GM10266 (cell line): ENCODE data around the gene PRAC2.

Experiments used
- DNase-seq: peaks from one replicate; pipeline ENCODE4 v3.0.0; 2012; ENCODE audit errors: extremely low spot score
- CTCF ChIP-seq: IDR thresholded peaks from 2 replicates; pipeline ENCODE4 v1.5.1; 2012; ENCODE audit warnings: mild to moderate bottlenecking, low read depth; ENCODE audit not compliant: control insufficient read depth, insufficient read depth; ENCODE audit errors: missing control alignments

Gene PRAC2

DNA sequence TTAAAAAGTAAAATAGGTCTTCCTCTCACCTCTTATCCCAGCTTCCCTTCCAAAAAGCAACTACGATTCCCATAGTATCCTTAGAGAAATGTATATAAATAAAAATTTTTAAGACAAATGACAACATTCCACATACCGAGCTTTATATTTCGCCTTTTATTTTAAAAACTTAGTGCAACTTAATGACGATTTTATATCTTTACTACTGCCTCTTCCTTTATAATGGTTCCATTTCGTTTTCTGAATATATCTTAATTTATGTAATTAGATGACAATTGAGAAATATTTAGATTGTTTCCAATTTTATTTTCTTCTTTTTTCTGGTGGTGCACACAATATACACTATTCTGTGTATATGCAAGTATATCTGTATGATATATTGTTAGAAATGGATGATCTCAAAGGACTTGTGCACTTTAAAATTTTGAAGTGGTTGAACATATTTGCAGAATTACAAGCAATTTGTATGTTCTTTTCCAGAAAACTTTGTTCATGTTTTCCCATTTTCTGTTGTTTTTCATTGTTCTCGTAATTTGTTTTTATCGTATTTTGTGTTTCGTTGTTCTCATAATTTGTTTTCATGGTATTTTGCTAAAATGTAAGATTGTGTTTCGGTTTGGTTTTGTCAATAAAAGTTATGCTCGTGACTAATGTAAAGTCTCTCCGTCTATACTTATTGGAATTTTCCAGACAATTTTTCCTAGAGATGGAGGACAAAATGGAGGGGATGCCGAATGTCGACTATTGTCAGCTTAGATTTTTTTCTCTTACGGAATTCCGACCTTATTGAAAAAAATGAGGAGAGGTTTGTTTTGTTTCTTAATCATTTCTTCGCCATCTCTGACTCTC lies 26.0 kb downstream of the PRAC2 start:
- TF ChIP-seq CTCF, result no peak
- no peak for DNase-seq

DNA sequence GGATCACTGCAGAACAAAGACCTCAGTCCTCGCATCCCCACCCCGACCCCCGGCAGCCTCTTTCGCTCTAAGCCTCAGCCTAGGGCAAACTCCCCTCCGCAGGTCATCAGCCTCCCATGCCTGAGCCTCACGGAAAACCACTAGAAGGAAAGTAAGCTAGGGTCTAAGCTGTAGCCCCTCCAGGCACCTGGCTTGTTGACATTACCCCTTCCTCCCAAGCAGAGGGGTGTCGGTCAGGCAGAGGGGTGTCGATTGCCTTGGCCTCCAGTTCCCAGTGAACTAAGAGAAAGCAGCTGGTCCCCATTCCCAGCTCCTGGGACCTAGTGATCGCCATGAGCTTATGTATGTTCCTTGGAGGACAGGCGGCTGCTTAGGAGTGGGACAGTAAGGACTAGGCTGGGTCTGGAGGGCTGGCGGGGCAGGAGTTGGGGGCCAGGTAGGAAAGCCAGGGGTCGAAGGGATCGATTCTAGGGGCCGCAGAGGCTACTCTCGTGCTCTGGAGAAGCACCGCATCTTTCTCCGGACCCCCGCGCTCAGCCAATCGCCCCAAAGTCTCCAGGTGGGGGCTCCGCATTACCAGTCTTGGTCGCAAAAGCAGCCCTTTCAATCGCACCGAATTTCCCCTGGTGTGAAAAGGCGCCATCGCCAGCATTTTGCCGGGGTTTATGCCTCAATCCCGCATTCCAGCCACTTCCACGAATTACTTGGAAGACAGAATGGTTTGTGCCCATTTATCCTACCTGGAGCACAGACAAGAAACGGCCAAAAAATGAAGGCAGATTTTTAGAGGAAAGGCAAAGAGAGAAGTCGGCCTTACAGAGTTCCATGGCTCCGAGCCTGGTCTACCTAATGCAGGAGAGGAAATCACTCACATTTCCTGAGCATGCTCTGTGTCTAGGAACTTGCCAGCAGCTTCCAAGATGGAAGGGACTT lies 26.9 kb downstream of the PRAC2 start:
- DNase-seq, result no peak
- TF ChIP-seq CTCF, result no peak

GRCh38 chr17:48751172-48751571 lies 28.2 kb downstream of the PRAC2 start:
- no peak for DNase-seq
- TF ChIP-seq CTCF, result no peak

DNA sequence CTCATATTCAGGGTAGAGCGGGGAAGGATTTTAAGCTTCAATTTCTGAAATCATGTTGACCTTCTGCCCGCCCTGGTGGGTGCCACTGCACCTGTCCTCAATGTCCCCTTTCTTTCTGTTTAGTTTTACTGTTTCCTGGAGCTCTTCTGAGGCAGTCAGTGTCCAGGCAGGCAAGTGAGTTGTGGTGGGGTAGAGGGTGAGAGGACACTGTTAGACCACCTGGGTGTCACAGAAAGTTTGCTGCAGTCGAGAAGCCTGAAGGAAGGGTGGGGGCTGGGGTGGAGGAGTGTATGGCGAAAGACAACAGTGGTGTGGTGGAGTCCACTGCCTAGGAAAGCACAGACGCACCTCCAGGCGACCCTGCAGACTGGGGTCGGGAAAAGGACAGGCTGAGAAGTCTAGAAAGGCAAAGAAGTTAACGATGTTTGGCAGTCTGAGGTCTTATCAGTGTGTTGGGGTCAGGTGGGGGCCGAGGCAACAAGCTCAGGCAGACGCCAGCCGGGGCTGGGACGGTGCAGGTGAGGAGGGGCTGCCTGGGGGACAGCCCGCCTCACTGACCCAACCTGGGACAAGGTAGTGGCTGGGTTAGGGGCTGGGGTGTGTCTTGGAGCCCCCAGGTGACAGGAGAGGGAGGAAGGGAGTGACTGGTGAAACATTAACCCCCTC lies 28.9 kb downstream of the PRAC2 start:
- TF ChIP-seq CTCF, result no peak

DNA sequence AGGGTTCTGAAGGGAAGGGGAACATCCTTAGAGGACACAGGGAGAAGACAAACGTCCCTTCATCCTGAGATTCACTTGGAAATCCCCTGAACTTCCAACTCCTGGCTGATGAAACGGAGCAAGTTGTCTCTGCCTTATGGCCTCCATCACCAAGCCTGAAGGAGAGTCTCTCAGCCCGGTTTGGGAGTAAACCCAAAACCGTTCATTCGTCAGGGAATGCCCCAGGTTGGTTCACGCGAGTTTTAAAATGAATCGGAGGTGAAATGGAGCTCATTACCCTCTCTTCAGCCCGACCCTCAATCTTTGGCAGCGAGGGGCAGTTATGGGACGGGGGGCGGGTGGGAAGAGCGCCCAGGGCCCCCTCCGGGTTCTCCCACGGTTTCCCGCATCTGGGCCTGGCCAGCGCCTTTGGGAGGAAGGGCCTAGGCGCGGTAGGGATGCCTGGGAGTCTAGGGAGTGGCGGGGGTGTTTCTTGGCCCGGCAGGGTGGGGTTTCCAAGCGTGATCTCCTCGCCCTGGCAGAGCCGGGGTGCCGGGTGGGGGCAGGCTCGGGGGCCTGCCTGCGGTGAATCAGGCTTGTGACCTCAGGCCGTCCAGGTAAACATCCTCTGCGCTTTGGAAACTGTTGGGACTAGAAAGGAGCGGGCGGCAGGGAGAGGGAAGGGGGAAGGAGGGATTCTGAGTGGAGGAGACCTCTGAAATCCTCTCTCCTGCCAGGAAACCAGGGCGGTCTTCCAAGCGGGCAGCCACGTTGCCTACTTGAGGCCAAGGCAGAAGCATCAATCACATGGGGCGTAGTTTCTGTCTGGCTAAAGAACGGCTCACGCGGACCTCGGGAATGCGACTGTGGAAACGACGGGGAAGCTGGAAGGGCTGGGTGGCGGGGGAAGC lies 29.7 kb downstream of the PRAC2 start:
- TF ChIP-seq CTCF, result no peak
- no peak for DNase-seq

More for the DNA sequence above, 28.9 kb downstream of the PRAC2 start:
- DNase-seq, result no peak

GRCh38 chr17:48753794-48754499 lies 31.0 kb downstream of the PRAC2 start:
- DNase-seq, result no peak
- no peak for TF ChIP-seq CTCF
